RCC 7860 (cell line): ENCODE measurements around the gene ZNF17.
"Not testable (repeated sequence)": the region's sequence is repeated elsewhere in the genome, so short reads cannot be mapped to it uniquely, and the experiment has no call there.

Experiments
- DNase-seq: peaks from one replicate; pipeline ENCODE4 v3.0.0-alpha.2; 2015; ENCODE audit warnings: low spot score
- FAIRE-seq: peaks from 2 replicates; lab custom pipeline; 2012; peaks lifted over from hg19 to GRCh38; lab: Jason Lieb, UNC

Gene ZNF17

DNA sequence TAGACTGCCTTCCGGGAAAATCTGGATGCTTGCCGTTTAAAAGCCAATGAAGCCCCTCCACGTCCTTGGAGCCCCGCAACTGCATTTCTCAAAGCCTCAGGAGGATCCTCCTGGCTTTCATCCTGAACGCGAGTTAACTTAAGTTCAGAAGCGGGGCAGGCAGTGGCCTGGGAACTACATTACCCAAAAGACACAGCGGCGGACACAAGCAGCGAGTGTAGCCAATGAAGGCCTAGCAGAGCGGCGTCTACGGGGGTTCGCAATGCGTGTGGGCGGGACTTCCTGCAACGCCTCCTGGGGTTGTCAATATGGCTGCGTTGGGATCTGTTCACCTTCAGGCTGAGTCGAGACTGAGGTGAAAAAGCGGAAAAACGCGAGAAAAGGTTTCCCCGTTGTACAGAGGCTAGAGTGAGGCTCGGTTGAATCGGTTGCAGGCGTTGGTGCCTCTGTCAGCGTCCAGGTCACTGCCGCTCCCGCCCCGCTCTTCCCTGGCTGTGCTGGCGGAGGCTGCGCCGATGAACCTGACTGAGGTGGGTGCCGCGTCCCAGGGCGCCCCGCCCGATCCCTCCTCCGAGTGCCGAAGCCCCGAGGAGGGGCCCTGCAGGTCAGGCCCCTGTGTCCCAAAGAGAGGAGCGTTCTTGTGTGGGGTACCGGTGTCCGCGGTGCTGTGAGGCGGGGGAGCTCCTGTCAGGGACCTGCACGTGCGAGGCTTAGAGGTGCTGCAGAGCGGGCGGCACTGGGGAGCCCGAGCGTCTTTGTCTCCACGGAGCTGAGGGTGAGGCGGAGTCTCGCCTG is at the start of gene ZNF17:
ZNF17 (plus strand) TSS at position 285 of the 795 bp plus-strand sequence. CDS start 2,455 bp downstream, outside the sequence.
- FAIRE-seq: peak; percentile 62
- DNase-seq: peak; percentile 74

DNA sequence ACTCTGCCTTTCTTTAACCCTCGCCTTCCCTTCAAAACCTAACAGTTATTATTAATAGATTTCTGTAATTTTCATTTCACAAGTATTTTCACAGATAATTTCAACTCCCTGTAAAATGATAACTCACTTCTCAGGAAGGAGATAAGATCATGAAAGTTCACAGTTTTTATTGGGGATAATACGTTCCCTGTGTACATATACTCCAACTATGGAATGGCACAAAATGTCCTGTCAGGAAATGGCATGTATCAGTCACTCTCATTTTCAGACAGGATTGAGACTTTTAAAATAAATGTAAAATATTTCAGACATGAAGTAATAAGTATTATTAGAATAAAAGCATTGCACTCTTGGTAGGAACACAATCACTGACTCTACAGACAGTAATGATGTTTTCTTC is 48.5 kb upstream of the ZNF17 start:
- no peak for DNase-seq
- no peak for FAIRE-seq

DNA sequence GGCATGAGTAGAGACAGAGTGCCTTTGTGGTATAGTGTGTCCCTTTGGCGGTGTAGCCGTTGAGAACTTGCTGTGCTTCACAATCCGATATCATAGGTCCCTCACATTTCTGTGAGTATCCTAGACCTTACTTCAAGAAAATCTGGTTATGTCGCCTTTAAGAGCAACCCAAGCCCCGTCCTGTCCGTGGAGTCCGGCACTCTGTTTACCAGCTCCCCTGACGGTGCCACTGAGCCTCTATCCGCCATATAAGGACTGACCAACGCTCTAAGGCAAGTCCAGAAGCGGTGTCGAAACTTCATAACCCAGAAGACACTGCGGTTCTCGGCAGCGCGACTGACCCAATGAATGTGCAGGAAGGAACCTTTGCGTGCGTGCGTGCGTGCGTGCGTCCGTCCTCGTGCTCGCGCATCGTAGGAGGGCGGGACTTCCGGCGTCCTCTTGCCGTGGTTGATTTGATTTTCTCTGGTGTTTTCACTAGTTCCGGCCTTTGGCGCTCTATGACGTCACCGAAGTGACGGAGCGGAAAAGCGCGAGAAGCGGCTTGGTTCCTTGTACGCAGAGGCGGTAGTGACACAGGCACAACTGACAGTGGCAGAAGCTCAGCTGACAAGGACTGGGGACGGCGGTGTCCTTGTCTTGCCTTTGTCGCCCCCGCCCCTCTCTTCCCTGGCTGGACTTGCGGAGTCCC is 47.8 kb upstream of the ZNF17 start, which contains the start of the genes TRAPPC2B and ZNF547:
TRAPPC2B (plus strand) TSS at position 555 of the 691 bp plus-strand sequence. CDS start 1,283 bp downstream, outside the sequence.
ZNF547 (plus strand) TSS at position 555 of the 691 bp plus-strand sequence. CDS start 5,005 bp downstream, outside the sequence.
- FAIRE-seq: peak; percentile 91

DNA sequence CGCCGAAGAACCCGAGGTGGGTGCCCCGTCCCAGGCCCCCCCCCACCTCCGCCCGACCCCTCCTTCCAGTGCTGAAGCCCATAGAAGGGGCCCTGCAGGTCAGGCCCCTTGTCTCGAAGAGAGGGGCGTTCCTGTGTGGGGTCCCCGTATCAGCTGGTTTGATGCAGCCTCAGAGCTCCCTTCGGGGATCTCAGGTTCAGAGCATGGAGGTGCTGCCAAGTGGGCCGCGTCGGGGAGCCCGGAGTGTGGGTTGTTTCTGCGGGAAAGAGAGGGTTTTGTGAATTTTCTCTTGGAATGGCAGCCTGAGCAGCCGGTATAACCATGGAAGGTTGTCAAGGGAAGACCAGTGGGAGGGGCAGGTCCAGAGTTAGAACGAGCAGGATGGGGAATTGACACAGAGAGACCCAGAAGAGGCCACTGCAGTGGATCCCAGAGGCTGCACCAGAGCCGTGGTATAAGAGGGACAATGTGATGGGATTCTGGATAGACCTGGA is 47.2 kb upstream of the ZNF17 start:
- FAIRE-seq: no peak
- no peak for DNase-seq

More for the DNA sequence above, 47.8 kb upstream of the ZNF17 start, which contains the start of the genes TRAPPC2B and ZNF547:
- DNase-seq: peak; percentile 93

DNA sequence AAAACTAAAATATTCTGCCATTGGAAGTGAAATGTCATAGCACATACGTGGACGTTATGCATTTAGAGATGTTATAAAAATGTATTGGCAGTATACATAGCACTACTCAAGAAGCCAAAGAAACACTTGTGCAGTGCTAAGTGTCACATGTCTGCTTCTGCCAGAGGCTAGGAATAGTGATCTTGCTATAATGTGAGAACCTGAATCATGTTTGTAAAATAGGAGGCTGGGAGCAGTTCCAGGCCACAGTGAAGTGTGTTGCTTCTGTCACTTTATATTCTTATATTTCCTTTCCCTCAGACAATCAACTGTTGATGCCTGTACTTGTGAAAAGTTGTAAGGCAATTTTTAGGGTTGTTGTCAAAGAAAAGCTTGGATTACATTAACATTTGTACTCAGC is 44.2 kb upstream of the ZNF17 start:
- no peak for DNase-seq
- no peak for FAIRE-seq

DNA sequence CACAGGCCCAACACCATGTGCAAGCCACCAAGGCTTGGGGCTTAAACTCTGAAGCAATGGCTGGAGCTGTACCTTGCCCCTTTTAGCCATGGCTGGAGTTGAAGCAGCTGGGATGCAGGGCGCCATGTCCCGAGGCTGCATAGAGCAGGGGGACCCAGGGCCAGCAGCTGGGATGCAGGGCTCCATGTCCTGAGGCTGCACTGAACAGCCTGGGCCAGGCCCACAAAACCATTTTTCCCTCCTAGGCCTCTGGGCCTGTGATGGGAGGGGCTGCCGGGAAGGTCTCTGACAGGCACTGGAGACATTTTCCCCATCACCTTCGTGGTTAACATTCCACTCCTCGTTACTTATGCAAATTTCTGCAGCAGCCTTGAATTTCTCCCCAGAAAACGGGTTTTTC is 36.8 kb upstream of the ZNF17 start:
- DNase-seq: no peak
- FAIRE-seq: no peak

DNA sequence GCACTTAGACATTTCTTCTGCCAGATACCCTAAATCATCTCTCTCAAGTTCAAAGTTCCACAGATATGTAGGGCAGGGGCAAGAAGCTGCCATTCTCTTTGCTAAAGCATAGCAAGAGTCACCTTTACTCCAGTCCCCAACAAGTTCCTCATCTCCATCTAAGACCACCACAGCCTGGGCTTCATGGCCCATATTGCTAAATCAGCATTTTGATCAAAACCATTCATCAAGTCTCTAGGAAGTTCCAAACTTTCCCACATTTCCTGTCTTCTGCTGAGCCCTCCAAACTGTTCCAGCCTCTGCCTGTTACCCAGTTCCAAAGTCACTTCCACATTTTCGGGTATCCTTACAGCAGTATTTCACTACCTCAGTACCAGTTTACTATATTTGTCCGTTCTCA is 36.3 kb upstream of the ZNF17 start:
- not testable (repeated sequence) for FAIRE-seq

DNA sequence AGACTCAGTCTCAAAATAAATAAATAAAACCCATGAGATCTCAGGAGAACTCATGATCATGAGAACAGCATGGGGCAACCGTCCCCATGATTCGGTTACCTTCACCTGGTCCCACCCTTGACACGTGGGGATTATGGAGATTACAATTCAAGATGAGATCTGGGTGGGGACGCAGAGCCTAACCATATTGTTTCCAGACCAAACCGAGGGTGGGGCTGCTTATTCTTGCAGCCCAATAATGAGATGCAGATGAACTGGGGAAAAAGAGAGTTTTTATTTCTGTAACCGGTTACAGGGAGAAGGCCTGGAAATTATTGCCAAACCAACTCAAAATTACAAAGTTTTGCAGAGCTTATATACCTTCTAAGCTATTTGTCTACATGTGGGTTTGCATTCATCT is 34.8 kb upstream of the ZNF17 start:
- FAIRE-seq (no peak), DNase-seq (no peak)

More for the DNA sequence above, 36.3 kb upstream of the ZNF17 start:
- not testable (repeated sequence) for DNase-seq

DNA sequence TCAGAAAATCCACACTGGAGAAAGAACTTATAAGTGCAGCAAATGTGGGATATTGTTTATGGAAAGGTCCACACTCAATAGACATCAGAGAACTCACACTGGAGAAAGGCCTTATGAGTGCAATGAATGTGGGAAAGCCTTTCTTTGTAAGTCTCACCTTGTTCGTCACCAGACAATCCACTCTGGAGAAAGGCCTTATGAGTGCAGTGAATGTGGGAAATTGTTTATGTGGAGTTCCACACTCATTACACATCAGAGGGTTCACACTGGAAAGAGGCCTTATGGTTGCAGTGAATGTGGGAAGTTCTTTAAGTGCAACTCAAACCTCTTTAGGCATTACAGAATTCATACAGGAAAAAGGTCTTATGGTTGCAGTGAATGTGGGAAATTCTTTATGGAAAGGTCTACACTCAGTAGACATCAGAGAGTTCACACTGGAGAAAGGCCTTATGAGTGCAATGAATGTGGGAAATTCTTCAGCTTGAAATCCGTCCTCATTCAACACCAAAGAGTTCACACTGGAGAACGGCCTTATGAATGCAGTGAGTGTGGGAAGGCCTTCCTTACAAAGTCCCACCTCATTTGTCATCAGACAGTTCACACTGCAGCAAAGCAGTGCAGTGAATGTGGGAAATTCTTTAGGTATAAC is 33.3 kb upstream of the ZNF17 start:
- DNase-seq (no peak), FAIRE-seq (no peak)

DNA sequence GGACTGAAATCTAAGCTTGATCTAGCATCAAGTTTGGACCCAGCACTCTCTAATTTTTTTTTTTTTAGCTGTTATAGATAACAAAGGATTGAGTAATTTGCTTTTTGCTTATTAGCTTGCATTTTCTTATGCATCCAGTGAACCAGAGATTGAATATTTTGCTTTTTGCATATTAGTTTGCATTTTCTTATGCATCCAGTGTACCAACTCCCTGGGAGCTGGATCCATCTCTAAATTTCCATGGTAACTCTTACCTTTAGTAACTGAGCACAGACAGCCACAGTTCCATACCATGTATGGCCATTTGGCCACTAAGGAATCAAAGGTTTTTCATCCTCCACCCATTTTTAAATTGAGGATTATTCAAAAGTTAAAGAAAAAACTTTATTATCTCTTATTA is 30.0 kb upstream of the ZNF17 start:
- FAIRE-seq (no peak), DNase-seq (no peak)

DNA sequence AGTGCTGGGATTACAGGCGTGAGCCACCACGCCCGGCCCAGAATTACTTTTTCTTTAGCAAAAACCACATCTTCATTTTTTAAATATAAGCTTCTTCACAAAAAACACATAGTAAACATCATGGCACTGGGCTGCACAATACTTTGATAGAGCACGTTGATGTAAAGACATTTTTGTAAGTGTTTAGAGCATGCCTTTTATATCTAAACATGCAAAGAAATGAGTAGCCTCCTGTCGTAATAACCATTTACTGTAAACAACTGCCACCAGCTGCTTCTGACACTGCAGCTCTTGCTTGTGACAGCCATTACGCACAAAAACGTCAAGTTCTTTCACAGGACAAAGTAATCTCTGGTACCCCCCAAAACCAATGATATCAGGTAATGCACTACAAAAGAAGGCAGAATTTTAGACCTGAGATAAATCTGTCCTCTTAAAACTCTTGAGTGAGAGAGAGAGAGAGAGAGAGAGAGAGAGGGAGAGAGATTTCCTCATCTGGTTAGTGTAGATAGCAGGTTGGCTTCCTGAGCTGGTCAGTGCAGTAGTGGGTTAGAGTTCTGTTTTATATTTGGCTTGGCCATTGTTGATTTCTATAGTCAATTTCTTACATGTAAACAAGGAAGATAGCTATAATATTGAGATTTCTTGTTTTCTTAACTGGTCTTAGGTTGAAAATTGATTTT is 28.0 kb upstream of the ZNF17 start:
- no peak for DNase-seq
- FAIRE-seq: no peak

DNA sequence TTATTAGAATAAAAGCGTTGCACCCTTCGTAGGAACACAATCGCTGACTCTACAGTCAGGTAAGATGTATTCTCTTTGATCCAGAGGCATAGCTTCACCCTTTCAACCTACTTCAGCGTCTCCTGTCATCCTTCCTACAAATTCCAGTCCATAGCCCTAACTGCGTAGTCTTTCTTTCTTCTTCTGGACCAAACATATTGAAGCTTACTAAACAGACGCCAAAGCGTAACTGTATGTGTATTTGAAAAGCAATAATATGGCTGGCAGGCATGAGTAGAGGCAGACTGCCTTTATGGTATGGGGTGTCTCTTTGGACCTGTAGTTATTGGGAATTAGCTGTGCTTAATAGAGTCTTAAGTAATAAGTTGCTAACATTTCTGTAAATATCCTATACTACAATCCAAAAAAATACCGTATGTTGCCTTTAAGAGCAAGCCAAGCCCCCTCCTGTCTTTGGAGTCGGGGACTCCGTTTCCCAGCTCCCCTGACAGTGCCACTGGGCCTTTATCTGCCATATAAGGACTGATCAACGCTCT is 21.7 kb upstream of the ZNF17 start:
- DNase-seq: no peak
- FAIRE-seq: no peak

DNA sequence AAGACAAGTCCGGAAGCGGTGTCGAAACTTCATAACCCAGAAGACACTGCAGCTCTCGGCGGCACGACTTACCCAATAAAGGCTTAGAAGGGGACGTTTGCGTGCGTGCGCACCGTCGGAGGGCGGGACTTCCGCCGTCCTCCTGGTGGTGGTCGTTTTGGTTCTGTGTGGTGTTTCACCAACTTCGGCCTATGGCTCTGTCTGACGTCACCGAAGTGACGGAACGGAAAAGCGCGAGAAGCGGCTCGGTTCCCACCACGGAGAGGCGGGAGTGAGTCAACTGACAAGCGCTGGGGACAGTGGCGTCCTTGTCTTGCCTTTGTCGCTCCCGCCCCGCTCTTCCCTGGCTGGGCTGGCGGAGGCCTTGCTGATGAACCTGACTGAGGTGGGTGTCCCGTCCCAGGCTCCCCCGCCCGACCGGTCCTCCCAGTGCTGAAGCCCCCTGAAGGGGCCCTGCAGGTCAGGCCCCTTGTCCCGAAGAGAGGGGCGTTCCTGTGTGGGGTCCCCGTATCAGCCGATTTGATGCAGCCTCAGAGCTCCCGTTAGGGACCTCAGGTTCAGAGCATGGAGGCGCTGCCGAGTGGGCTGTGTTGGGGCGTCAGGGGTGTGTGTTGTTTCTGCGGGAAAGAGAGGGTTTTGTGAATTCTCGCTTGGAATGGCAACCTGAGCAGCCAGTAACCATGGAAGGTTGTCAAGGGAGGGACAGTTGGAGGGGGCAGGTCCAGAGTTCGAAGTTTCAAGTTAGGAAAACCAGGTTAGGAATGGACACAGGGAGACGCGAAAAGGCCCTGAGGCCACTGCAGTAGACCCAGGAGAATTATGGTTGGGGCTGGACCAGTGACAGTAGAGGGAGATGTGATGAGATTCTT is 21.0 kb upstream of the ZNF17 start, which contains the start of gene ZNF548:
ZNF548 (plus strand) TSS at position 125 of the 869 bp plus-strand sequence; CDS start at position 371, 246 bp downstream.
- DNase-seq (peak; percentile 88), FAIRE-seq (peak; percentile 63)

DNA sequence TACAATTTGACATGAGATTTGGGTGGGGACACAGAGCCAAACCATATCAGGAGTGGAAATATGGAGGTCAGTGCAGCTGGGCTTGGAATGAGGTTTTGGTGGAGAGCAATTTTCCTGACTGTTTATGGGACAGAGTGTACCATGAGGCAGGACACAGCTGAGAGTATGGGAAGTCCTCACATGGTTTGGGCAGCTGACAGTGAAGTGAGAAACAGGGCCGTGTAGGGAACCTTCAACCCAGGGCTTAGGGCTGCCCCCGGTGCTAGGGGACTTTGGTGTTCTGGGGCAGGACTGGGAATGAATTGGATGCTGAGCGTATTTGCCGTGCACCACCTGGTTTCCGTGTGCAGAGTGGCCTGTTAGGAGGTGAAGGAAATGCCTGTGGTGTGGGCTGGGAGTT is 15.3 kb upstream of the ZNF17 start:
- no peak for FAIRE-seq
- DNase-seq: no peak

DNA sequence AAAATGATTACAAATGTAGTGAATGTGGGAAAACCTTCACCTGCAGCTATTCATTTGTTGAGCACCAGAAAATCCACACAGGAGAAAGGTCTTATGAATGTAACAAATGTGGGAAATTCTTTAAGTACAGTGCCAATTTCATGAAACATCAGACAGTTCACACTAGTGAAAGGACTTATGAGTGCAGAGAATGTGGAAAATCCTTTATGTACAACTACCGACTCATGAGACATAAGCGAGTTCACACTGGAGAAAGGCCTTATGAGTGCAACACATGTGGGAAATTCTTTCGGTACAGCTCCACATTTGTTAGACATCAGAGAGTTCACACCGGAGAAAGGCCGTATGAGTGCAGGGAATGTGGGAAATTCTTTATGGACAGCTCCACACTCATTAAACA is 12.1 kb upstream of the ZNF17 start:
- no peak for FAIRE-seq
- DNase-seq: no peak

DNA sequence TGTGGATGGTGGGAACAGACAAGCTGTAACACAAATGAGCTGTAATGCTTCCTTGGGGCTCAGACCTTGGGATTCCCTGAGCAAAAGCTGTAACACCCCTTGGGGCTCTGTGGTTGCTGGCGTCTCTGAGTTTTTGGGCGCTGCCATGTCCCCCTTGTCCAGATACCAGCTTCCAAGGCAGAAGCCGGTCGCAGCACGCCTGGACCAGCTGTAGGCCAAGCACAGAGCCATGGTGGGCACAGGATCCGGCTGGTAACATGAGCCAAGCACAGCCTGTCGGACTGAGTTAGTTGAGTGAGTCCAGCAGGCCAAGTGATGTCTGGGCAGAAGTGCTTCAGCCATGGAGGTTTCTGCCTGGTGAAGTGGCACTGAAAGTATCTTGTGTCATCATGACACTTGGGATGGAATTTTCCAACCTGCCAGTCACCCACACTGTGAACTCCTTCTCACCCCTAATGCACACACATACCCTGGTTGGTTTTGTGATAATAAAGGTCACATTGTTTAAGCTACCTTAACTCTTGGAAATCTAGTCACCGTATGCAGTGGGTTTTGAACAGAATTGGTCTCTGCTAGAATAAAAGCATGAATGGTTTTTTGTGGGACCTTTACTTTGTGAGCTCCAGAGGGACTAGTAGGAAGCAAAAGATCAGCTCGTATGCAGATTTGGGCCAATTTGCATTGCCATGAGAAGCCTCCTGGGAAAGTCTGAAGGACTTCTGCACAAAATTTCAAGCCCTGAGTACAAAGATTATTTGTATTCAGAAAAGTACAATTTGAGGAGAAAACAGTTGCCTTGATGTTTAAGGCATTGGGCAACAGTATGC is 7.0 kb upstream of the ZNF17 start:
- FAIRE-seq (no peak), DNase-seq (no peak)

DNA sequence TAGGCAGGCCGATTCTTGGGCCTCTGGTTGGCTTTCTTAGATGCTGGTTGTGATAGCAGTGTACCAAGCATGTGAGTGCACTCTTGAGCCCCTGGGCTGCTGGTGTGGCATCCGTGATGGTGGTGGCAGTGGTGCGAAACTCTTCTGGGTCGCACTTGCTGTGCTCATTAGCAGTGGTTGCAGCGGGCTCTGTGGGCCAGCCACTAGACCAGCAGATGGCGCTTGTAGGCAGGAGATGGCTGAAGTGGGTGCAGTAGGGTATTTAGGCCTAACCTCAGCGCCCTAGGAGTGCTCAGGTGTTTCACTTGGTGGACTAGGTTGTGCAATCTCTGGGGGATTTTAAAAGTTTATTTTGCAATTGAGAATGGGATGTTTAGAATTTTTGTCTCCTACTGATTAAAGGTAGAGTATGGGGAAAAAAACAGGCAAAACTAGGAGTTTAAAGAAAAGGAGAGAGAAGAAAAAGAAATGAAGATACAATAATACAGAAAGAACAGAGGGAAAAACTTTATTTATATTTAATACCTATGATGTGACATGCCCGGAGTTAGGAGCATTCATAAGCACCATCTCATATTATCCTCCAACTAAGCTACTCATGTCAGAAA is 4.3 kb upstream of the ZNF17 start:
- no peak for FAIRE-seq
- no peak for DNase-seq

DNA sequence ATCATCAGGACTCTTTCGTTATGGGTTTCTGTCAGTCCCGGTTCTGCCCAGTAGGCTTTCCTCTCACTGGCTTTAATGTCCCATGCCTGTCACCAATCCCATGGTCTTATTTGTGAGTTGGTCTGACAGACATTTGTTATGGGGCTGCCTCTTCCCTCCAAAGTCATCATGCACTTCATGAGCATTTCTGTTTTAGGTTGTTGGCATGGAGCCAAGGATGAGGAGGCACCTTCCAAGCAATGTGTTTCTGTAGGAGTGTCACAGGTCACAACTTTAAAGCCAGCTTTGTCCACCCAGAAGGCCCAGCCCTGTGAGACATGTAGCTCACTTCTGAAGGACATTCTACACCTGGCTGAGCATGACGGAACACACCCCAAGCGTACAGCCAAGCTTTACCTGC is 8.5 kb downstream of the ZNF17 start:
- FAIRE-seq (no peak), DNase-seq (no peak)
